SU-DHL-6 (cell line): ENCODE results near the gene BAIAP3.

Experiments
- EZH2phosphoT487 ChIP-seq: fragments of 200-600 bp; sonication (generic), shearing (Covaris generic); conservative IDR thresholded peaks from 2 replicates; pipeline ENCODE4 v1.6.1; 2018; ENCODE audit warnings: mild to moderate bottlenecking, antibody characterized with exemption, low read length, moderate library complexity, mixed read lengths
- TF ChIP-seq, protein P1 (sequence below): fragments of 200-600 bp; sonication (generic); IDR thresholded peaks from one replicate; pipeline ENCODE4 v1.5.1; 2017; ENCODE audit warnings: antibody characterized with exemption, mild to moderate bottlenecking, low read length, moderate library complexity; ENCODE audit not compliant: insufficient read depth, poor library complexity, severe bottlenecking

DNA sequence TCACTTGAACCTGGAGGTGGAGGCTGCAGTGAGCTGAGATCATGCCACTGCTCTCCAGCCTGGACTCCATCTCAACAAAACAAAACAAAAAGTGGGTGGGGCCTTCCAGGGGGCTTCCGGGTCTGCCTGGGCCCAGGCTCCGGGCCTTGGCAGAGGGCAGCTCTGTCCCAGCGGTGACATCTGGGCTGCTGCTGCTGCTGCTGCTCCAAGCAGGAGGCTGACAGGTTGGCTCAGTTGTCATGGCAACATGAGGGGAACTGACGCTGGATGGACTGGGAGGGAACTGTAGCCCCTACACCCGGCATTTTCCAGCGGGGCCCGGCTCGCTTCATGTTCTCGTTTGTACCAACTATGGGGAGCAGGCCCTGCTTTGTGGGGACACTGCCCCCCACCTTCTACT is 4.0 kb downstream of the BAIAP3 start:
- TF ChIP-seq, protein P1, sequence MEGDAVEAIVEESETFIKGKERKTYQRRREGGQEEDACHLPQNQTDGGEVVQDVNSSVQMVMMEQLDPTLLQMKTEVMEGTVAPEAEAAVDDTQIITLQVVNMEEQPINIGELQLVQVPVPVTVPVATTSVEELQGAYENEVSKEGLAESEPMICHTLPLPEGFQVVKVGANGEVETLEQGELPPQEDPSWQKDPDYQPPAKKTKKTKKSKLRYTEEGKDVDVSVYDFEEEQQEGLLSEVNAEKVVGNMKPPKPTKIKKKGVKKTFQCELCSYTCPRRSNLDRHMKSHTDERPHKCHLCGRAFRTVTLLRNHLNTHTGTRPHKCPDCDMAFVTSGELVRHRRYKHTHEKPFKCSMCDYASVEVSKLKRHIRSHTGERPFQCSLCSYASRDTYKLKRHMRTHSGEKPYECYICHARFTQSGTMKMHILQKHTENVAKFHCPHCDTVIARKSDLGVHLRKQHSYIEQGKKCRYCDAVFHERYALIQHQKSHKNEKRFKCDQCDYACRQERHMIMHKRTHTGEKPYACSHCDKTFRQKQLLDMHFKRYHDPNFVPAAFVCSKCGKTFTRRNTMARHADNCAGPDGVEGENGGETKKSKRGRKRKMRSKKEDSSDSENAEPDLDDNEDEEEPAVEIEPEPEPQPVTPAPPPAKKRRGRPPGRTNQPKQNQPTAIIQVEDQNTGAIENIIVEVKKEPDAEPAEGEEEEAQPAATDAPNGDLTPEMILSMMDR: no peak
- no peak for TF ChIP-seq EZH2phosphoT487
